Measurements from ENCODE around the gene NR1H2.

DNA sequence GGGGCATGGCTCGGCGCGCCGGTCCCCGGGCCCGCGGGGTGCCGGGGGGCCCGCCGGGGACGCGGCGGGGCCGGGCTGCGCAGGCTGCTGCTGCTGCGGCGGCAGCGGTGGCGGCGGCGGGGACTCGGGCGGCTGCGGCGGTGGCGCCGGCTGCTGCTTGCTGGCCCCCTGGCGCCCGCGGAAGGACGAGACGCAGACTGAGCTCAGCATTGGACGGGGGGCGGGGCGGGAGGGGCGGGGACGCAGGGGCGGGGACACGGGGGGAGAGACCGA is 47.4 kb upstream of the NR1H2 start:
- TF ChIP-seq CTCF (IDR thresholded peaks at IDR 0.05) (no peak), POLR2A (IDR thresholded peaks at IDR 0.05) (no peak)
